GM23248 (cell line): ENCODE measurements around the gene GGTA1. TPM values are rescaled to one million over a fixed set of nuclear protein-coding genes. Genes with fewer than 3 reads are reported as not detected.

Experiments
- DNase-seq: peaks from one replicate; pipeline ENCODE4 v3.0.0-alpha.2; 2015
- H2AFZ ChIP-seq: fragments of 200-600 bp; sonication (generic); 2 replicates; pipeline ENCODE4 v1.6.1; 2016; ENCODE audit warnings: antibody characterized with exemption
- H3F3A ChIP-seq: fragments of 200-600 bp; sonication (generic); 2 replicates; pipeline ENCODE4 v1.6.1; 2016; ENCODE audit warnings: mild to moderate bottlenecking, antibody characterized with exemption, mixed run types; ENCODE audit not compliant: insufficient read depth
- H3K27ac ChIP-seq: fragments of 200-600 bp; sonication (generic); 2 replicates; pipeline ENCODE4 v1.5.1; 2016; ENCODE audit warnings: mild to moderate bottlenecking
- H3K27me3 ChIP-seq: fragments of 200-600 bp; sonication (generic); replicated peaks from 2 replicates; pipeline ENCODE4 v1.6.1; 2016; ENCODE audit warnings: mild to moderate bottlenecking; ENCODE audit not compliant: insufficient read depth
- H3K36me3 ChIP-seq: fragments of 200-600 bp; sonication (generic); 2 replicates; pipeline ENCODE4 v1.6.1; 2016; ENCODE audit warnings: low read depth, mild to moderate bottlenecking
- H3K4me1 ChIP-seq: fragments of 200-600 bp; sonication (generic); 2 replicates; pipeline ENCODE4 v1.6.1; 2016; ENCODE audit warnings: mild to moderate bottlenecking; ENCODE audit not compliant: insufficient read depth
- H3K4me2 ChIP-seq: fragments of 200-600 bp; sonication (generic); one replicate; pipeline ENCODE4 v1.6.1; 2016; ENCODE audit warnings: mild to moderate bottlenecking; ENCODE audit not compliant: unreplicated experiment
- H3K4me3 ChIP-seq: fragments of 200-600 bp; sonication (generic); 2 replicates; pipeline ENCODE4 v1.5.1; 2016; ENCODE audit warnings: mild to moderate bottlenecking
- H3K79me2 ChIP-seq: fragments of 200-600 bp; sonication (generic); 2 replicates; pipeline ENCODE4 v1.6.1; 2016; ENCODE audit warnings: mild to moderate bottlenecking; ENCODE audit not compliant: insufficient read depth
- H3K9ac ChIP-seq: fragments of 200-600 bp; sonication (generic); 2 replicates; pipeline ENCODE4 v1.6.1; 2016; ENCODE audit warnings: mild to moderate bottlenecking
- H3K9me2 ChIP-seq: fragments of 200-600 bp; sonication (generic); 2 replicates; pipeline ENCODE4 v1.6.1; 2016; ENCODE audit warnings: mixed run types, mild to moderate bottlenecking, moderate library complexity; ENCODE audit not compliant: insufficient read depth
- H3K9me3 ChIP-seq: fragments of 200-600 bp; sonication (generic); one replicate; pipeline ENCODE4 v1.6.1; 2017; ENCODE audit warnings: low read depth
- H4K20me1 ChIP-seq: fragments of 200-600 bp; sonication (generic); 2 replicates; pipeline ENCODE4 v1.6.0; 2016; ENCODE audit not compliant: insufficient read depth
- EZH2 ChIP-seq: fragments of 200-600 bp; sonication (generic); IDR thresholded peaks from 2 replicates; pipeline ENCODE4 v1.6.1; 2018; ENCODE audit warnings: antibody characterized with exemption, mild to moderate bottlenecking; ENCODE audit not compliant: insufficient read depth, poor library complexity, severe bottlenecking
- EZH2phosphoT487 ChIP-seq: fragments of 200-600 bp; sonication (generic); IDR thresholded peaks from 2 replicates; pipeline ENCODE4 v1.6.1; 2018; ENCODE audit warnings: antibody characterized with exemption, moderate library complexity, mild to moderate bottlenecking, low read depth; ENCODE audit not compliant: insufficient read depth
- WGBS, 2 experiments: methylation state at CpG; one replicate each; pipeline ENCODE4 v1.1.6; 2015 to 2017; ENCODE audit warnings: low lambda C conversion rate in 2 of 2, low coverage in 1 of 2; ENCODE audit errors: missing lambda C conversion rate in 2 of 2; 5-methylcytosine and 5-hydroxymethylcytosine counted together
- in situ Hi-C: fragments of 300-500 bp; cut with MboI; formaldehyde crosslinking; loops from 2 replicates; pipeline ENCODE4 v1.15.0; 2020
- polyA plus RNA-seq: library from polyadenylated mRNA; unstranded; fragments of >200 nt; fragmentation: Nextera tagmentation; extraction: Ambion mirVana; gene quantifications from 2 replicates; pipeline ENCODE4 v1.2.1, GENCODE V29; 2016
- total RNA-seq: library from RNA; depleted of rRNA; stranded (reverse); fragments of >200 nt; shearing (Covaris generic); gene quantifications from 2 replicates; pipeline ENCODE4 v1.2.3, GENCODE V29; 2014

Gene GGTA1
- total and polyA plus RNA-seq, 2 experiments from 2014 or later = not detected

DNA sequence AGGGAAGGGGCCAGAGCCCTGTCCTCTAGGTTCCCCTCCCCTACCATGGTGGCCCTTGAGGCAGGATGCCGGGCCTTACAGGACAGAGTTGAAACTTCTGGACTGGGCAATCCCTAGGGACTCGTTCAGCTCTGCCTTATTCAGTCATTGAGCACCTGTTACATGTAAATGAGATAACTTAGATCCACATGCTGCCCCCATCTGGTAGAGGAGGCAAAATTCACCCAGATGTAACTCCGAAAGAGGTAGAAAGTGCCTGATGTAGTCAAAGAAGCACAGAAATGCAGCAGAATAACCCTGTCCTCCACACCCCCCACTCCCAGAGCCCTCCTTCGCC, 1.5 kb downstream of the GGTA1 start:
- peak overlapping the region; percentile 81 for H3K4me2 ChIP-seq
- no peaks in the 10 kb centered on the region for H4K20me1 ChIP-seq
- no peaks in the 10 kb centered on the region for H3K36me3 ChIP-seq
- H3K4me3 ChIP-seq = peak overlapping the region; percentile 71
- H3K27me3 ChIP-seq = peaks cover 16% of the 10 kb centered on the region; the same call in 1 of the 2 replicates
- H3K9ac ChIP-seq = no peak overlapping the region
- DNase-seq = peak; percentile 85
- H3K27ac ChIP-seq = no peak overlapping the region
- in situ Hi-C loops = no loop called here
- H3K9me3 ChIP-seq = no peaks in the 10 kb centered on the region
- 14 to 21% methylated on average over 4 of the region's 4 CpGs for WGBS, 2 experiments
- H3K79me2 ChIP-seq = no peaks in the 10 kb centered on the region
- no peak overlapping the region for H2AFZ ChIP-seq
- H3F3A ChIP-seq = 0 out of 2 replicates have a peak, but pooled peaks cover 4% of the 10 kb centered on the region
- H3K4me1 ChIP-seq = peaks cover 10% of the 10 kb centered on the region; the same call in 1 of the 2 replicates
- H3K9me2 ChIP-seq = no peaks in the 10 kb centered on the region
- TF ChIP-seq EZH2 (no peak), EZH2phosphoT487 (no peak)

DNA sequence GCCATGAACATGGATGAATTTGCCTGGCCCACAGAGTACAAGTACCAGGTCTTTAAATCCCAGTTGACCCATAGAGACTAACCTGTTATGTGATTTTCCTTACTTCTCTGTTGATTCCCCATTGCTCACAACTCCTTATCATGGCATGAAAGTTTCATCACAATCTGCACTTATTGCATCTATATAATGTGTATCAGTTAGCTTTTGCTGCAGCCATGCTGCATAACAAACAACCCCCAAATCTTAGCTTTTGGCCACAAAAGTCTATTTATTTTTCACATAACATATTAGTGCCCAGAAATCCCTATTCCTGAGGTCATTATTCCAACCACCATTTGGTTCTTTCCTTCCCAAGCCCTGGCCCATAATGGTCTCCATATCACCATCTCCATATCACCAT, 3.7 kb downstream of the GGTA1 start:
- Histone ChIP-seq H3K36me3 (no peaks in the 10 kb centered on the region), H2AFZ (no peak overlapping the region), H3K27me3 (peaks cover 16% of the 10 kb centered on the region; the same call in 1 of the 2 replicates)

DNA sequence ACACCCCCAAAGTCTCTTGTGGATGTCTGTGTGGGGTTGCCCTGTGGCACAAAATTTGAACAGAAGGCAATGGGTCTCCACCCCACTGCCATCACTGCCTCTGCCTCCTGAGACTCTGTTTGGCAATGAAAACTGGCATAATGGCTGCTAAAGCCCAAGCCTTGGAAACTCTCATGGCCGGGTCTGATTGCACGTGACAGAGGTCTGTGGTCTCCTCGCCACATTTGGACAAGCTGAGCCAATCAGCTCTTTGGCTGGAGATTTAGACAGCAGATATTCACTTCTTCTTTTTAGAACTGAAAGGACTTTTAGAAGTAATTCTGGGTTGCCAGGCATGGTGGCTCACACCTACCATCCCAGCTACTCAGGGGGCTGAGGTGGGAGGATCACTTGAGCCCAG, 5.5 kb downstream of the GGTA1 start:
- H3K9ac ChIP-seq = no peak overlapping the region
- H3K36me3 ChIP-seq = no peaks in the 10 kb centered on the region
- no peaks in the 10 kb centered on the region for H3K79me2 ChIP-seq
- H2AFZ ChIP-seq = no peak overlapping the region
- 0 out of 2 replicates have a peak, but pooled peaks cover 6% of the 10 kb centered on the region for H3K4me1 ChIP-seq
- H3K4me2 ChIP-seq = no peak overlapping the region
- no peak overlapping the region for H3K27ac ChIP-seq
- TF ChIP-seq EZH2 (no peak), EZH2phosphoT487 (no peak)
- H4K20me1 ChIP-seq = no peaks in the 10 kb centered on the region
- H3K9me3 ChIP-seq = no peaks in the 10 kb centered on the region
- H3K4me3 ChIP-seq = no peak overlapping the region
- H3F3A ChIP-seq = 0 out of 2 replicates have a peak, but pooled peaks cover 4% of the 10 kb centered on the region
- H3K9me2 ChIP-seq = no peaks in the 10 kb centered on the region
- H3K27me3 ChIP-seq = peaks cover 13% of the 10 kb centered on the region; the same call in 1 of the 2 replicates
- in situ Hi-C loops = no loop called here
- 69 to 76% methylated on average over 3 of the region's 3 CpGs for WGBS, 2 experiments
- no peak for DNase-seq

More for the DNA sequence above, 3.7 kb downstream of the GGTA1 start:
- H3K4me3 ChIP-seq = no peak overlapping the region
- in situ Hi-C loops = no loop called here
- DNase-seq = no peak
- H3K9me2 ChIP-seq = no peaks in the 10 kb centered on the region
- TF ChIP-seq EZH2 (no peak), EZH2phosphoT487 (no peak)
- no peaks in the 10 kb centered on the region for H3K9me3 ChIP-seq
- no peaks in the 10 kb centered on the region for H3K79me2 ChIP-seq
- no peaks in the 10 kb centered on the region for H4K20me1 ChIP-seq
- 0 out of 2 replicates have a peak, but pooled peaks cover 4% of the 10 kb centered on the region for H3F3A ChIP-seq
- H3K4me2 ChIP-seq = no peak overlapping the region
- H3K27ac ChIP-seq = no peak overlapping the region
- no peak overlapping the region for H3K9ac ChIP-seq
- peaks cover 10% of the 10 kb centered on the region; the same call in 1 of the 2 replicates for H3K4me1 ChIP-seq

DNA sequence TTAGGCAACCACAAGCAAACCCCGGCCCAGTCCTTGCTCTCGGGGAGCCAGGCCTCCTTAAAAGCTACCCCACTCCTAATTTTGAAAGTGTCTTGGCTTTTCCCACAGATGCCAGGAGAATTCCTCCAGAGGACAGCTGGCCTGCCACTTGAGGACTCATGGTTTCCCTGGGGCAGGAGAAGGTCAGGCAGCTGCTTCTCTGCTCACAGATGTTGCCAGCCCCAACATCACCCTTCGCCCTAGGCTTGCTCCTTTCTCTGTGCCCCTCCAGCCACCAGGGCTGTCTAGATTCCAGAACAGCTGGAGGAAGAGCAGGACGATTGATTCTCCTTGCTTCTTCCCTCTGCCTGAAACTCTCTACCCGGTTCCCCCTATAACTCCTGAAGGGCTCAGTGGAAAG, 8.5 kb downstream of the GGTA1 start:
- Histone ChIP-seq H3K4me2 (no peak overlapping the region), H3K9ac (no peak overlapping the region), H4K20me1 (no peaks in the 10 kb centered on the region), H3K9me3 (no peaks in the 10 kb centered on the region), H2AFZ (no peak overlapping the region), H3K79me2 (no peaks in the 10 kb centered on the region), H3K27ac (no peak overlapping the region), H3K4me3 (no peak overlapping the region), H3K36me3 (no peaks in the 10 kb centered on the region), H3K4me1 (no peaks in the 10 kb centered on the region), H3F3A (no peaks in the 10 kb centered on the region), H3K27me3 (0 out of 2 replicates have a peak, but pooled peaks cover 5% of the 10 kb centered on the region), H3K9me2 (no peaks in the 10 kb centered on the region)
- in situ Hi-C loops = no loop called here
- WGBS, 2 experiments = 69 to 74% methylated on average over 5 of the region's 5 CpGs
- TF ChIP-seq EZH2 (no peak), EZH2phosphoT487 (no peak)
- DNase-seq = no peak

DNA sequence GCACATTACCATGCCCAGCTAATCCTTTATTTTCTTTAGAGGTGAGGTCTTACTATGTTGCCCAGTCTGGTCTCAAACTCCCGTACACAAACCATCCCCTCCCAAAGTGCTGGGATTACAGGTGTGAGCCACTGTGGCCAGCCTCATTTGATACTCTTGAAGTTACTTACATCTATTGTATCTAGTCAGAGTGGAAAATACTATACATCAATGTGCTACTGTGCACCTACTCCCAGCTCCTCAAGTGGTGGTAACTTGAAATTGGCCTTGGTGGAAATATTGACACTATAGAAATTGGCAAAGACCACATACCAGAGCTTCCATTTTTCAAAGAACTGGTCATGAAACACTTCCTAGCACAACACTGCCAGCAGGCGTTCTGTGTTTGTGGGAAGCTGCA, 10.3 kb downstream of the GGTA1 start:
- Histone ChIP-seq H3K27ac (no peak overlapping the region), H4K20me1 (no peaks in the 10 kb centered on the region), H3K4me3 (no peak overlapping the region), H3K9me2 (no peaks in the 10 kb centered on the region), H3K9ac (no peak overlapping the region), H3K27me3 (no peaks in the 10 kb centered on the region), H2AFZ (no peak overlapping the region), H3K36me3 (no peaks in the 10 kb centered on the region), H3K79me2 (no peaks in the 10 kb centered on the region), H3K9me3 (no peaks in the 10 kb centered on the region), H3F3A (no peaks in the 10 kb centered on the region), H3K4me2 (no peak overlapping the region), H3K4me1 (no peaks in the 10 kb centered on the region)
- DNase-seq = no peak
- WGBS, 2 experiments = 66 to 78% methylated on average over 2 of the region's 2 CpGs
- in situ Hi-C loops = no loop called here
- TF ChIP-seq EZH2 = no peak
- no peak for TF ChIP-seq EZH2phosphoT487
